Fibroblast of villous mesenchyme (primary cell): ENCODE measurements around the gene CHRM1. TPM values are rescaled to one million over a fixed set of nuclear protein-coding genes. Genes with fewer than 3 reads are reported as not detected.

ENCODE experiments used
- DNase-seq: peaks from one replicate; pipeline ENCODE4 v3.0.0-alpha.2; 2010; ENCODE audit warnings: low read depth
- H3K4me3 ChIP-seq: 2 replicates; pipeline ENCODE4 v1.5.1; 2011; ENCODE audit warnings: low read depth, mild to moderate bottlenecking, low read length
- total RNA-seq: library from RNA; depleted of rRNA; stranded (reverse); fragments of >200 nt; gene quantifications from 2 replicates; pipeline ENCODE4 v1.2.3, GENCODE V29; 2012
- TF ChIP-seq, protein P1 (sequence below): IDR thresholded peaks from 2 replicates; pipeline ENCODE4 v1.5.1; 2012; ENCODE audit warnings: low read depth, mild to moderate bottlenecking, low read length; ENCODE audit not compliant: insufficient read depth

CHRM1 gene
- total RNA-seq, 1 donor: not detected

DNA sequence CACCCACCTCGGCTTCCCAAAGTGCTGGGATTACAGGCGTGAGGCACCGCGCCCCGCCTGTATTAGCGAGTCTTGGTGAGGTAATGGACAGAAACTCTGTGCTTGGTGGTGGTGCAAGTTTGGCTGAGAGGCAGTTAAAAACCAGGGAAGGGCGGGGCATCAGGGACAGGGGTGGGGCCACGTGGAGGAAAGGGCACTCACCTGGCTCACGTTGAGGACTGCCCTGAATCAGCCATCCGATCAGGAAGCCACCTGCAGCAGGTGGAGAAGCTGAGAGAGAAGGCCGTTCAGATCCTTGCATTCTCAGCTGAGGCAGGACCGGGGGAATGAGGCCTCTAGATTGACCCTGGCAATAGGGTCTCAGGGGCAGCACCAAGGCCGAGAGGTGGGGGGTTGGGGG lies 12.1 kb upstream of the CHRM1 start:
- DNase-seq: no peak
- H3K4me3 ChIP-seq: no peak overlapping the region
- TF ChIP-seq, protein P1, sequence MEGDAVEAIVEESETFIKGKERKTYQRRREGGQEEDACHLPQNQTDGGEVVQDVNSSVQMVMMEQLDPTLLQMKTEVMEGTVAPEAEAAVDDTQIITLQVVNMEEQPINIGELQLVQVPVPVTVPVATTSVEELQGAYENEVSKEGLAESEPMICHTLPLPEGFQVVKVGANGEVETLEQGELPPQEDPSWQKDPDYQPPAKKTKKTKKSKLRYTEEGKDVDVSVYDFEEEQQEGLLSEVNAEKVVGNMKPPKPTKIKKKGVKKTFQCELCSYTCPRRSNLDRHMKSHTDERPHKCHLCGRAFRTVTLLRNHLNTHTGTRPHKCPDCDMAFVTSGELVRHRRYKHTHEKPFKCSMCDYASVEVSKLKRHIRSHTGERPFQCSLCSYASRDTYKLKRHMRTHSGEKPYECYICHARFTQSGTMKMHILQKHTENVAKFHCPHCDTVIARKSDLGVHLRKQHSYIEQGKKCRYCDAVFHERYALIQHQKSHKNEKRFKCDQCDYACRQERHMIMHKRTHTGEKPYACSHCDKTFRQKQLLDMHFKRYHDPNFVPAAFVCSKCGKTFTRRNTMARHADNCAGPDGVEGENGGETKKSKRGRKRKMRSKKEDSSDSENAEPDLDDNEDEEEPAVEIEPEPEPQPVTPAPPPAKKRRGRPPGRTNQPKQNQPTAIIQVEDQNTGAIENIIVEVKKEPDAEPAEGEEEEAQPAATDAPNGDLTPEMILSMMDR: no peak

DNA sequence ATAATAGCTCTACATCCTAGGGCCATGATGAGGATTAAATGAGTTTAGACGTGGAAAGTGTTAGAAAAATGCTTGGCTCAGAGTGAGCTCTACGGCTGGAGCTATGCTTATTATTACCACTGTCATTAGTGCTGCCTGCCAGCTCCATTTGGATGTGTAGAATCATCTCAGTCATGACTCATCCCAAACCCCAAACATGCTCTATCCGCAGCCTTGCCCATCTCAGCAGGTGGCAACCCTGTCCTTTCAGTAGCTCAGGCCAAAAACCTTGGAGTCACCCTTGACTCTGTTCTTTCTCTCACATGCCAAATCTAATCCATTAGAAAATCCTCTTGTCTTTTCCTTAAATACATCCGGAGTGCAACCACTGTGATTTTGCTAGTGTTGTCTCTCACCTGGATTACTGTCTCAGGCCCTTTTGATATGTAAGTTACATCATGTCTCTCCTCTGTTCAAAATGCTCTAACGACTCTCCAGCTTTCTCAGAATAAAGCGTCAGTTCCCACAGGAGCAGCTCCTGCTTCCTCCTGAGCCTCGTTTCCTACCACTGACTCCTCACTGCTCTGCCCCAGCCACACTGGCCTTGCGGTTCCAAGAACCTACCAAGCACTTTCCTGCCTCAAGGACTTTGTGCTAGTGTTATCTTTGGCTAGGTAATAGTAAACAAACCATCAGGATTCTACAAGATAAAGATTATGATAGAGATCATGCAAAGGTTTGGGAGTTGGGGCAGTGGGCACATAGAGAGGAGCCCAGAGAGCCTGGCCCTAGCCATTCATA lies 10.5 kb upstream of the CHRM1 start:
- TF ChIP-seq, protein P1: no peak
- no peak overlapping the region for H3K4me3 ChIP-seq
- DNase-seq: no peak

DNA sequence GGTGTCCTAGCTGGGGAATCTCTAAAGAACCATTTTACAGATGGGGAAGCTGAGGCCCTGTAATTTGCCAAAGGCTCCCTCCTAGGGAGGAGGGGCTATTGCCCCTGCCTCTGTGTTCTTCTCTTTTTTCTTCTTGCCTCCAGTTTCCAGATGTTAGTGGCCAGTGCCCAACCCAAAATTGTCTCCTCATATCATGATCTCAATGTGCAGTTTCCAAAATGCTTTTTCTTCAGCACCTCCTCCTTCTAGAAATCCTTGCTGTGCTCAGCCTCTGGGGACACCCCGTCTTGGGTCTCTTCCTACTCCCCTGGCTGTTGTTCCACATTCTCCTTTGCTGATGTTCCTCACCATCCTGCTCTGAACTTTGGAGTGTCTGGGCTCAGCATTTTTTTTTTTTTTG lies 9.5 kb upstream of the CHRM1 start:
- H3K4me3 ChIP-seq: no peak overlapping the region
- TF ChIP-seq, protein P1: no peak
- no peak for DNase-seq

DNA sequence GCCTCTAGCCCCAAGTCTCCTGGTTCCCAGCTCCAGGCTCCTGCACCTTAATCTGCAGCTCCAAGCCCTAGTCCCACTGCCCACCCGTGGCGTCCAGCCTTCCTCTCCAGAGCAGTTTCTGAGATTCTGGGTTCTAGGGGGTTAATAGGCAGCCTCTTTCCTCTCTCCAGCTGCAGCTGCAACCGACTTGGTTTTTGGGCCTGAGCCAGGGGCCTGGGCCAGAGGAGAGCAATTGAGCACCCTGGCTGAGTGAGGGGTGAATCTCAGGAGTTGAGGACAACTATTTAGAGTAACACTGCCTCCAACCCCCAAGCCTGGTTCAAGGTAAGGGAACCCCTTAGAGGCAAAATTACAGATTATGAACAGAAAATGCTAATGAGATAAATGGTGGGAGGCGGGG lies 9.0 kb upstream of the CHRM1 start:
- TF ChIP-seq, protein P1: no peak
- H3K4me3 ChIP-seq: no peak overlapping the region
- DNase-seq: no peak

DNA sequence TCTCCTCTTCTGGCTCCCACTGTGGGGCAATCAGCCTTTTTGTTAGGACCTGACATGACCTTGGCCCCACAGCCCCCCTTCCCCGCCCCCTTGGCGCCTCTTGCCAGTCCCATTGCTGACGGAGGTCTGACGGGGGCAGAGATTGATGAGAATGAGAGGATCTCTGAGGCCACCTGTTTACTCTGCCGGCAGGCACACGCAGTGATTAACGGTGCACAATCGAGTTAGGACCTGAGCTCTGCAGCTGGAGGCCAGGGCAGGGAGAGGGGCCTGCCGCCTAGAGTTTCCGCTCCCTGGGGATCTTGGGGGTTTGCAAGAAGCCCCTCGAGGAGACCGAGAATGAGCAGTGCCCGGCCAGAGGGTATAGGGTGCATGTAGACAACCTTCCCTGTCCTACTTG lies 6.8 kb upstream of the CHRM1 start:
- no peak for DNase-seq
- TF ChIP-seq, protein P1: no peak
- H3K4me3 ChIP-seq: no peak overlapping the region

DNA sequence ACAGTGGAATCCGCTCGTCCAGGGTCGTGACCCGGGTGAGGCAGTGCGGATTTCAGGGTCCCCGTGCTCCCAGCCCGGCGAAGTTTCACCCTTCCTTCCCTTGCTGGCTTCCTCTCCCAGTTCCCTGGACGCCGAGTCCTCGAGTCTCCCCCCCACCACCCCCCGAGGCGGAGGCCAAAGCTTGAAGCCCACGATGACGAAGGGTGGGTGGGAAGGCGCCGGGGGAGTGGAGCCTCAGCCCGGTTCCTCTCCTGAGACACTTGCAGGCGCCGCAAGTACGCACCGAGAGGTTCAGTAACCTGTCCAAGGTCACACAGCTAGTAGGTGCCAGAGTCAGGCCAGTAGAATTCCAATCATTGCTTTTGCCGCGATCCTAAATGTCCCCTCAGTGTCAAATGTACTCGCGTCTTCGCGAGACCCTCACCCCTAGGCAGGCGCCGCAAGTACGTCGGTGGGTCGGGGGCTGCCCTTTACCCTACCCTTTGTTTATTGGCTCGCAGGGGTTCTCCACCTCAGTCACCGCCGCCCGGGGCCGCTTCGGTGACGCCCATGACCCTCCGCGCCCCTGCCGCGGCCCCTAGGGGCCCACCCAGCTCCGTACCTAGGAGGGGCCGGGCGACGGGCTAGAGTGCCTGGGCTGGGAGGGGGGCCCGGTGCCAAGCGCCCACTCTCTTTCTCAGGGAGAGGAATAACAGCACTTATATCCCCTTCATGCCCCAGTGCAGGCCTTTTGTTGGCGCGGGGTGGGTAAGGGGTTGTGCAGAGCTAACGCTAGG lies 5.7 kb upstream of the CHRM1 start:
- DNase-seq: no peak
- TF ChIP-seq, protein P1: no peak
- no peak overlapping the region for H3K4me3 ChIP-seq
